ENCODE measurements around the gene LAMTOR2.

DNA sequence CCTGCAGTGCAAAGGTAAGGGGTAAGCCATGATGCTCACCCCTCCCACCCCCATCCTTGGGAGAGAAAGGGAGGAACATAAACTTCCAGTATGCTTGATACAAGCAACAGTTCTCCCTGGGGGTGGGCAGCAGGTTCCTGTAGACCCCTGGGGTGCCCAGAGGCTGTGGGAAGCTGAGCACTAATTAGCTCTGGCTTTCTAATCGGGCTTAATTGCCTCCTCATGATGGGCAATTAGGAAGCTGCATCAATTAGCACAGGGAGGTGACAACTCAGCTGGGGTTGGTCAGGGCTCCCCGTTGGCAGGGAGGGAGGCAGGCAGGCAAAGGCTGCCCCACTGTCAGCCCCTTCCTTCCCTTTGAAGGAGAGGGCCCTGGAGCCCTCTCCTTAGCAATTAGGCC, 44.2 kb downstream of the LAMTOR2 start:
- TF ChIP-seq, protein P1, sequence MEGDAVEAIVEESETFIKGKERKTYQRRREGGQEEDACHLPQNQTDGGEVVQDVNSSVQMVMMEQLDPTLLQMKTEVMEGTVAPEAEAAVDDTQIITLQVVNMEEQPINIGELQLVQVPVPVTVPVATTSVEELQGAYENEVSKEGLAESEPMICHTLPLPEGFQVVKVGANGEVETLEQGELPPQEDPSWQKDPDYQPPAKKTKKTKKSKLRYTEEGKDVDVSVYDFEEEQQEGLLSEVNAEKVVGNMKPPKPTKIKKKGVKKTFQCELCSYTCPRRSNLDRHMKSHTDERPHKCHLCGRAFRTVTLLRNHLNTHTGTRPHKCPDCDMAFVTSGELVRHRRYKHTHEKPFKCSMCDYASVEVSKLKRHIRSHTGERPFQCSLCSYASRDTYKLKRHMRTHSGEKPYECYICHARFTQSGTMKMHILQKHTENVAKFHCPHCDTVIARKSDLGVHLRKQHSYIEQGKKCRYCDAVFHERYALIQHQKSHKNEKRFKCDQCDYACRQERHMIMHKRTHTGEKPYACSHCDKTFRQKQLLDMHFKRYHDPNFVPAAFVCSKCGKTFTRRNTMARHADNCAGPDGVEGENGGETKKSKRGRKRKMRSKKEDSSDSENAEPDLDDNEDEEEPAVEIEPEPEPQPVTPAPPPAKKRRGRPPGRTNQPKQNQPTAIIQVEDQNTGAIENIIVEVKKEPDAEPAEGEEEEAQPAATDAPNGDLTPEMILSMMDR (IDR thresholded peaks at IDR 0.05; ENCODE audit: low read depth, low read length, poor library complexity, severe bottlenecking), result no peak
- no peak for TF ChIP-seq EZH2phosphoT487 (IDR thresholded peaks at IDR 0.05; ENCODE audit: borderline replicate concordance, low read length)

All from DOHH2 (cell line).